NCI-H446 treated with DMSO at 0.1 percent for 48 hours (cell line): ENCODE results near the gene NPAS3.

Source experiments
- DNase-seq: peaks from one replicate; lab custom pipeline; 2025; lab: John Stamatoyannopoulos, UW

The NPAS3 gene

GRCh38 chr14:33516898-33517436 lies 578.3 kb downstream of the NPAS3 start:
- DNase-seq, result no peak

GRCh38 chr14:33521192-33521591 lies 582.5 kb downstream of the NPAS3 start:
- no peak for DNase-seq

GRCh38 chr14:33524244-33524643 lies 585.6 kb downstream of the NPAS3 start:
- DNase-seq, result no peak

- no peak for DNase-seq
Observed at GRCh38 chr14:33525626-33526025, 586.9 kb downstream of the NPAS3 start.

- DNase-seq, result no peak
Observed at GRCh38 chr14:33527023-33527634, 588.5 kb downstream of the NPAS3 start.

- DNase-seq, result no peak
Observed at GRCh38 chr14:33528655-33529054, 590.0 kb downstream of the NPAS3 start.

GRCh38 chr14:33529787-33530757 lies 591.4 kb downstream of the NPAS3 start:
- DNase-seq, result no peak

GRCh38 chr14:33532553-33532952 lies 593.9 kb downstream of the NPAS3 start:
- no peak for DNase-seq

GRCh38 chr14:33534104-33534503 lies 595.4 kb downstream of the NPAS3 start:
- no peak for DNase-seq

- DNase-seq, result no peak
Observed at GRCh38 chr14:33534632-33535031, 596.0 kb downstream of the NPAS3 start.

- no peak for DNase-seq
Observed at GRCh38 chr14:33539918-33540357, 601.3 kb downstream of the NPAS3 start.

- DNase-seq, result no peak
Observed at GRCh38 chr14:33541171-33541570, 602.5 kb downstream of the NPAS3 start.

- DNase-seq, result no peak
Observed at GRCh38 chr14:33542338-33543287, 603.9 kb downstream of the NPAS3 start.

GRCh38 chr14:33545696-33546095 lies 607.0 kb downstream of the NPAS3 start:
- no peak for DNase-seq

- no peak for DNase-seq
Observed at GRCh38 chr14:33548606-33549005, 609.9 kb downstream of the NPAS3 start.

- DNase-seq, result no peak
Observed at GRCh38 chr14:33551963-33552362, 613.3 kb downstream of the NPAS3 start.

- no peak for DNase-seq
Observed at GRCh38 chr14:33553706-33554278, 615.1 kb downstream of the NPAS3 start.

GRCh38 chr14:33554988-33555387 lies 616.3 kb downstream of the NPAS3 start:
- no peak for DNase-seq

GRCh38 chr14:33555710-33556350 lies 617.2 kb downstream of the NPAS3 start:
- DNase-seq, result no peak

- DNase-seq, result no peak
Observed at GRCh38 chr14:33556382-33557121, 617.9 kb downstream of the NPAS3 start.
